ENCODE measurements around the gene RC3H1. TPM values are rescaled to one million over a fixed set of nuclear protein-coding genes. Genes with fewer than 3 reads are reported as not detected.
"Not testable (repeated sequence)": the region's sequence is repeated elsewhere in the genome, so short reads cannot be mapped to it uniquely, and the experiment has no call there.

RC3H1 gene
- total RNA-seq, 1 donor = 30.7 TPM

DNA sequence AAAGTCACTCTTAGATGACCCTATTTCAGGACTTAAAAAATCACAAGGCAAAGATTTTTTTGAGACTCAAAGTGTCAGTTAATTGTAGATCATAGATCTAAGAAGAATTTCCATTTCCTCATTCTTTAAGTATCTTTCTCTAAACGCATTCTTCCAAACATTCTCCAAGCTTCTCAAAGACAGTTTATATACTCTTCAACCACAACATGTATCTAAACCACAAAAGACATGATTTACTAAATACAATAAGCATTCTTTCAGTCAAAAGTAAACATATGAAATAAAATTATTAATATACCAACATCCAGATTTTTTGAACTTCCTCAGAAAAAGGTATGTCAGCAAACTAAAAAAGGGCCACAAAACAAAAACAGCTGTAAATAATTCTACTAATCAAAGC lies 24.4 kb downstream of the RC3H1 start:
- peak; percentile 48 for DNase-seq (ENCODE audit: low read depth)

DNA sequence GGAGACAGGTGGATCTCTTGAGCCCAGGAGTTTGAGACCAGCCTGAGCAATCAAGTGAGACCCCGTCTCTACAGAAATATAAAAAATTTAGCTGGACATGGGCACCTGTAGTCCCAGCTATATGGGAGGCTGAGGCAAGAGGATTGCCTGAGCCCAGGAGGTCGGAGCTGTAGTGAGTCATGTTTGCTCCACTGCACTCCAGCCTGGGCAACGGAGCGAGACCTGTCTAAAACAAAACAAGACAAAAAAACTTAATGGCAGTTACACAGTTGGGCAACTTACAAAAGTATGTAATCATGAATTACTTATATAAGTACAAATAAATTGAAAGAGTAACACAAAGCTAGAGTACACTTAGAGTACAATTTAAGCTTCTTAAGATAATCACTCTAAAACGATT lies 25.2 kb downstream of the RC3H1 start:
- TF ChIP-seq, protein P1, sequence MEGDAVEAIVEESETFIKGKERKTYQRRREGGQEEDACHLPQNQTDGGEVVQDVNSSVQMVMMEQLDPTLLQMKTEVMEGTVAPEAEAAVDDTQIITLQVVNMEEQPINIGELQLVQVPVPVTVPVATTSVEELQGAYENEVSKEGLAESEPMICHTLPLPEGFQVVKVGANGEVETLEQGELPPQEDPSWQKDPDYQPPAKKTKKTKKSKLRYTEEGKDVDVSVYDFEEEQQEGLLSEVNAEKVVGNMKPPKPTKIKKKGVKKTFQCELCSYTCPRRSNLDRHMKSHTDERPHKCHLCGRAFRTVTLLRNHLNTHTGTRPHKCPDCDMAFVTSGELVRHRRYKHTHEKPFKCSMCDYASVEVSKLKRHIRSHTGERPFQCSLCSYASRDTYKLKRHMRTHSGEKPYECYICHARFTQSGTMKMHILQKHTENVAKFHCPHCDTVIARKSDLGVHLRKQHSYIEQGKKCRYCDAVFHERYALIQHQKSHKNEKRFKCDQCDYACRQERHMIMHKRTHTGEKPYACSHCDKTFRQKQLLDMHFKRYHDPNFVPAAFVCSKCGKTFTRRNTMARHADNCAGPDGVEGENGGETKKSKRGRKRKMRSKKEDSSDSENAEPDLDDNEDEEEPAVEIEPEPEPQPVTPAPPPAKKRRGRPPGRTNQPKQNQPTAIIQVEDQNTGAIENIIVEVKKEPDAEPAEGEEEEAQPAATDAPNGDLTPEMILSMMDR (IDR thresholded peaks at IDR 0.05; ENCODE audit: insufficient read depth, low read depth, low read length) = no peak
- H3K4me3 ChIP-seq (ENCODE audit: low read depth, low read length) = no peak overlapping the region
- peak; percentile 20 for DNase-seq (ENCODE audit: low read depth)

More for the DNA sequence above, 24.4 kb downstream of the RC3H1 start:
- TF ChIP-seq, protein P1 (IDR thresholded peaks at IDR 0.05; ENCODE audit: insufficient read depth, low read depth, low read length) = no peak
- H3K4me3 ChIP-seq (ENCODE audit: low read depth, low read length) = no peak overlapping the region

DNA sequence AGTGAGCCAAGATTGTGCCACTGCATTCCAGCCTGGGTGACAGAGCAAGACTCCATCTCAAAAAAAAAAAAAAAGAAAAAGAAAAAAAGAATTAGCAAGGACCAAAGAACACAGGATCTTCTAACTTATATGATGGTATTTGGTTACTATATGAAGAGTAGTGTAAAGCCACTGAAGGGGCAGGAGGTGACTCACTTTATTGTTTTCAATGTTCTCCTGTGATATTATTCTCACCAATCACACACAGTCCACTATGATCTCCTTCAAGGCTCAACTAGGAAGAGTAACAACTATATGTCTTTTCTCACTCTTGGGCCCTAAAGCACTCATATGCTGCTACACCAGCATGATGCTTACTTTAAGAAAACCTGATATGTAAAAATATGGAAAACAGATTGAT lies 26.7 kb downstream of the RC3H1 start:
- TF ChIP-seq, protein P1 (IDR thresholded peaks at IDR 0.05; ENCODE audit: insufficient read depth, low read depth, low read length) = no peak
- no peak for DNase-seq (ENCODE audit: low read depth)
- H3K4me3 ChIP-seq (ENCODE audit: low read depth, low read length) = no peak overlapping the region

DNA sequence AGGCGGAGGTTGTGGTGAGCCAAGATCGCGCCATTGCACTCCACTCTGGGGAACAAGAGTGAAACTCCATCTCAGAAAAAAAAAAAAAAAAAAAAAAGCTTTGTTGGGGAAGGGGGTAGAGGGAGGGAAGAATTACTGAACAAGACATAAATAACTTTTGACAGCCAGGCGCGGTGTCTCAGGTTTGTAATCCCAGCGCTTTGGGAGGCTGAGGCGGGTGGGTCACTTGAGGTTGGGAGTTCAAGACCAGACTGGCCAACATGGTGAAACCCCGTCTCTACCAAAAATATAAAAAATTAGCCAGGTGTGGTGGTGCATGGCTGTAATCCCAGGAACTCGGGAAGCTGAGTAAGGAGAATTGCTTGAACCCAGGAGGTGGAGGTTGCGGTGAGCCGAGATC lies 28.2 kb downstream of the RC3H1 start:
- not testable (repeated sequence) for DNase-seq (ENCODE audit: low read depth); H3K4me3 ChIP-seq (ENCODE audit: low read depth, low read length)

DNA sequence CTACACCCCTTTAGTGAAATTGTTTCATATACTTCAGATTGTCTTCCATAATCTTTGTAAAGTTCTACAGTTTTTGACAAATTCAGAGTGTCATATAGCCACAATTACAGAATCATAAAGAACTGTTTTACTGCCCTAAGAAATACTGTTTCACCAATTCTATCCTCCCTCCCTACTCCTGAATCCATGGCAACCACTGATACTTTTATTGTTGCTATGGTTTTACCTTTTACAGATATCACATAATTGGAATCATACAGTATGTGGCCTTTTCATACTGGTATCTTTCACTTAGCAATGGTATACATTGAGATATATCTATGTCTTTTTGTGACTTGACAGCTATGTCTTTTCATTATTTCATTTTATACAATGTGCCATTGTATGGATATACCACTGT lies 34.1 kb downstream of the RC3H1 start:
- no peak for DNase-seq (ENCODE audit: low read depth)
- TF ChIP-seq, protein P1 (IDR thresholded peaks at IDR 0.05; ENCODE audit: insufficient read depth, low read depth, low read length) = no peak
- no peak overlapping the region for H3K4me3 ChIP-seq (ENCODE audit: low read depth, low read length)

DNA sequence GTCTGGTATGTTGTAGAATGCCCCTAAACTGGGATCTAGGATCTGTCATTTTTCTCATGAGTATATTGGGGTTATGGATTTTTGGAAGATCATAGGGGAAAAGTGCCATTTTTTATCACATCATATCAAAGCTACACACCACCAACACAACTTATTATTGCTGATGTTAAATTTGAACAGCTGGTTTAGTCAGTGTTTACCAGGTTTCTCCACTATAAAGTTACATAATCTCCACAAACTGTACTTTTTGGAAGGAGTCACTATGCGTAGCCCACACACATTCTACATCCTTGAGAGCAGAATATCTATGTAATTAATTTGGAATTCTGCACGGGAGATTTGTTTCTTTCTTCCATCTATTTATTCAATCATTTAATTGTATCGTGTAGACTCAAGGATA lies 35.2 kb downstream of the RC3H1 start:
- no peak for DNase-seq (ENCODE audit: low read depth)
- TF ChIP-seq, protein P1 (IDR thresholded peaks at IDR 0.05; ENCODE audit: insufficient read depth, low read depth, low read length) = no peak
- H3K4me3 ChIP-seq (ENCODE audit: low read depth, low read length) = no peak overlapping the region

DNA sequence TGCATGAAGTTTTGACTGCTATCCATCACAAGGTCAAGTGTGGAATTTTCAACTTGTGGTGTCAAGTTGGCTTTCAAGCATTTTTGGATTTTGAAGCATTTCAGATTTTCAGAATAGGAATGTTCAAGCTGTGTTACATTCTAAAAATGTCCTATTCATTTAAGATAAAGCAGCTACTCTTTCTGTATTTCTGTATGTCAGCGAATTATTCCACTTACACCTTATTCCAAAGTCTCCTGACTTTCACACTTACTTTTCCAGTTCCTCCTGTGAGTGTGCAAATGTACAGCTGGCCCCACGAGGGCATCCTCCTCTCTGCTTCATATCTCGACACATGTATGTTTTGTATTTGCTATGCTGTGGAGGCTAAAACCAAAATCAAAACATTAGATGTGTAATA lies 51.9 kb downstream of the RC3H1 start:
- no peak for DNase-seq (ENCODE audit: low read depth)
- TF ChIP-seq, protein P1 (IDR thresholded peaks at IDR 0.05; ENCODE audit: insufficient read depth, low read depth, low read length) = no peak
- no peak overlapping the region for H3K4me3 ChIP-seq (ENCODE audit: low read depth, low read length)

DNA sequence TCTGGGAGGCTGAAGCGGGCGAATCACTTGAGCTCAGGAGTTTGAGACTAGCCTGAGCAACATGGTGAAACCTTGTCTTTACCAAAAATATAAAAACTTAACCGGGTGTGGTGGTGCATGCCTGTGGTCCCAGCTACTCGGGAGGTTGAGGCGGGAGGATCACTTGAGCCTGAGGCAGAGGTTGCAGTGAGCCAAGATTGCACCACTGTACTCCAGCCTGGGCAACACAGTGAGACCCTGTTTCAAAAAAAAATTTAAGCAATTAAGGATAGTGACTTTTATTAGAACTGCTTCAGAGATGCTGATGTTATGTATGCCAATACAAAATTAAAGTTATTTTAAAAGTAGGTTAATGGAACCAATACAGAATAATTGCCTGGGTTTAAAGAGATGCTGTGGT lies 56.3 kb downstream of the RC3H1 start:
- not testable (repeated sequence) for DNase-seq (ENCODE audit: low read depth)

More for the DNA sequence above, 56.3 kb downstream of the RC3H1 start:
- not testable (repeated sequence) for H3K4me3 ChIP-seq (ENCODE audit: low read depth, low read length)

All from fibroblast of villous mesenchyme (primary cell).